Neural cell (in vitro differentiated cells): ENCODE data around the gene LRRC42. TPM values are rescaled to one million over a fixed set of nuclear protein-coding genes. Genes with fewer than 3 reads are reported as not detected.

Source experiments
- H2AFZ ChIP-seq: fragments of 200-600, 300-800 bp; sonication (generic), shearing (Covaris generic); 2 replicates; pipeline ENCODE4 v1.6.0; 2014; ENCODE audit warnings: low read depth, mild to moderate bottlenecking, antibody characterized with exemption, low read length, moderate library complexity
- H3F3A ChIP-seq: fragments of 200-600 bp; shearing (Covaris generic); 2 replicates; pipeline ENCODE4 v1.6.1; 2016; ENCODE audit warnings: mild to moderate bottlenecking, moderate library complexity, mixed read lengths, antibody characterized with exemption, low read length; ENCODE audit not compliant: insufficient read depth, poor library complexity, severe bottlenecking
- H3K27ac ChIP-seq: fragments of 200-600, 300-800 bp; sonication (generic), shearing (Covaris generic); 2 replicates; pipeline ENCODE4 v1.5.1; 2014; ENCODE audit warnings: mild to moderate bottlenecking, low read length, moderate library complexity
- H3K27me3 ChIP-seq: fragments of 300-800, 200-600 bp; sonication (generic), shearing (Covaris generic); 2 replicates; pipeline ENCODE4 v1.6.0; 2014; ENCODE audit warnings: mild to moderate bottlenecking, low read depth, low read length, moderate library complexity; ENCODE audit not compliant: insufficient read depth
- H3K36me3 ChIP-seq: fragments of 300-800, 200-600 bp; sonication (generic), shearing (Covaris generic); 2 replicates; pipeline ENCODE4 v1.5.1; 2014; ENCODE audit warnings: mild to moderate bottlenecking, antibody characterized with exemption, low read length, moderate library complexity; ENCODE audit not compliant: insufficient read depth
- H3K4me2 ChIP-seq: fragments of 300-800, 200-600 bp; sonication (generic), shearing (Covaris generic); 2 replicates; pipeline ENCODE4 v1.6.0; 2014; ENCODE audit warnings: mild to moderate bottlenecking, low read length
- H3K4me3 ChIP-seq: fragments of 300-800, 200-600 bp; sonication (generic), shearing (Covaris generic); 2 replicates; pipeline ENCODE4 v1.5.1; 2014; ENCODE audit warnings: mild to moderate bottlenecking, low read length, moderate library complexity
- H3K79me2 ChIP-seq: fragments of 200-600 bp; shearing (Covaris generic); replicated peaks from 2 replicates; pipeline ENCODE4 v1.6.0; 2014; ENCODE audit warnings: mild to moderate bottlenecking, low read length, moderate library complexity; ENCODE audit not compliant: insufficient read depth
- H3K9ac ChIP-seq: fragments of 300-800, 200-600 bp; sonication (generic), shearing (Covaris generic); 2 replicates; pipeline ENCODE4 v1.6.1; 2016; ENCODE audit warnings: mild to moderate bottlenecking, low read length, mixed read lengths
- H3K9me2 ChIP-seq: fragments of 200-600 bp; shearing (Covaris generic); 2 replicates; pipeline ENCODE4 v1.6.1; 2016; ENCODE audit warnings: mild to moderate bottlenecking, low read length, mixed read lengths; ENCODE audit not compliant: insufficient read depth
- H3K9me3 ChIP-seq: fragments of 200-600, 300-800 bp; sonication (generic), shearing (Covaris generic); 2 replicates; pipeline ENCODE4 v1.6.1; 2016; ENCODE audit warnings: mild to moderate bottlenecking, mixed run types, low read length, moderate library complexity, mixed read lengths
- H4K20me1 ChIP-seq: fragments of 200-600 bp; shearing (Covaris generic); 2 replicates; pipeline ENCODE4 v1.6.1; 2016; ENCODE audit warnings: mild to moderate bottlenecking, mixed run types; ENCODE audit not compliant: insufficient read depth
- CTCF ChIP-seq: fragments of 450-650 bp; IDR thresholded peaks from 2 replicates; pipeline ENCODE4 v1.5.1; 2014; ENCODE audit warnings: antibody characterized with exemption, mild to moderate bottlenecking, moderate library complexity; ENCODE audit not compliant: poor library complexity, severe bottlenecking
- EP300 ChIP-seq: fragments of 450-650 bp; conservative IDR thresholded peaks from 2 replicates; pipeline ENCODE4 v1.6.1; 2014; ENCODE audit warnings: antibody characterized with exemption, mild to moderate bottlenecking, moderate library complexity; ENCODE audit not compliant: poor library complexity, severe bottlenecking
- EZH2 ChIP-seq: fragments of 200-600, 300-800 bp; shearing (Covaris generic), sonication (generic); IDR thresholded peaks from 2 replicates; pipeline ENCODE4 v1.6.1; 2014; ENCODE audit warnings: antibody characterized with exemption, low read length, borderline replicate concordance, mild to moderate bottlenecking; ENCODE audit not compliant: insufficient read depth, poor library complexity, severe bottlenecking
- MXI1 ChIP-seq: fragments of 450-650 bp; conservative IDR thresholded peaks from 2 replicates; pipeline ENCODE4 v1.6.1; 2014; ENCODE audit warnings: antibody characterized with exemption, mild to moderate bottlenecking; ENCODE audit not compliant: poor library complexity, severe bottlenecking
- POLR2AphosphoS5 ChIP-seq: IDR thresholded peaks from 2 replicates; pipeline ENCODE4 v1.6.1; 2012
- RAD21 ChIP-seq: fragments of 450-650 bp; conservative IDR thresholded peaks from 2 replicates; pipeline ENCODE4 v1.6.1; 2014; ENCODE audit warnings: antibody characterized with exemption, mild to moderate bottlenecking, moderate library complexity
- REST ChIP-seq: IDR thresholded peaks from 2 replicates; pipeline ENCODE4 v1.6.1; 2012; ENCODE audit warnings: borderline replicate concordance
- SMC3 ChIP-seq: fragments of 450-650 bp; conservative IDR thresholded peaks from 2 replicates; pipeline ENCODE4 v1.6.1; 2014; ENCODE audit warnings: antibody characterized with exemption, mild to moderate bottlenecking, moderate library complexity; ENCODE audit not compliant: poor library complexity
- TAF1 ChIP-seq: IDR thresholded peaks from 2 replicates; pipeline ENCODE4 v1.6.1; 2012; ENCODE audit warnings: low read depth
- polyA plus RNA-seq: library from polyadenylated mRNA; depleted of rRNA; stranded (reverse); fragments of >200 nt; gene quantifications from 2 replicates; pipeline ENCODE4 v1.2.3, GENCODE V29; 2014

LRRC42 gene
- polyA plus RNA-seq, 1 donor from 2014 or later: 23.9 TPM

GRCh38 chr1:53971718-53972117, 25.6 kb downstream of the LRRC42 start:
- Histone ChIP-seq H3K79me2 (no peaks in the 10 kb centered on the region), H3K9me3 (no peaks in the 10 kb centered on the region), H4K20me1 (no peaks in the 10 kb centered on the region), H3K4me3 (no peak overlapping the region), H2AFZ (no peak overlapping the region), H3K27me3 (no peaks in the 10 kb centered on the region), H3K9me2 (no peaks in the 10 kb centered on the region), H3F3A (no peaks in the 10 kb centered on the region), H3K36me3 (no peaks in the 10 kb centered on the region), H3K4me2 (no peak overlapping the region), H3K9ac (no peak overlapping the region), H3K27ac (no peak overlapping the region)
- TF ChIP-seq RAD21 (no peak), REST (no peak), EZH2 (no peak), EP300 (no peak), TAF1 (no peak), POLR2AphosphoS5 (no peak), MXI1 (no peak), SMC3 (no peak), CTCF (no peak)

- Histone ChIP-seq H3K4me3 (no peak overlapping the region), H3K27ac (no peak overlapping the region), H3K4me2 (no peak overlapping the region), H3K79me2 (no peaks in the 10 kb centered on the region), H3K9me3 (no peaks in the 10 kb centered on the region), H3K9ac (no peak overlapping the region), H3K36me3 (no peaks in the 10 kb centered on the region), H2AFZ (no peak overlapping the region), H3F3A (no peaks in the 10 kb centered on the region), H3K27me3 (no peaks in the 10 kb centered on the region), H4K20me1 (no peaks in the 10 kb centered on the region), H3K9me2 (no peaks in the 10 kb centered on the region)
- TF ChIP-seq CTCF (no peak), REST (no peak), RAD21 (no peak), EP300 (no peak), EZH2 (no peak), TAF1 (no peak), POLR2AphosphoS5 (no peak), MXI1 (no peak), SMC3 (no peak)
These were observed 29.7 kb downstream of the LRRC42 start for GRCh38 chr1:53975861-53976260.
